NCI-H524 (cell line): ENCODE measurements around the gene CA7.
"Not testable (repeated sequence)": the region's sequence is repeated elsewhere in the genome, so short reads cannot be mapped to it uniquely, and the experiment has no call there.

Experiments
- DNase-seq, 2 experiments: peaks; one replicate each; lab custom pipeline; 2025; lab: John Stamatoyannopoulos, UW

CA7 gene

GRCh38 chr16:66846831-66847230 lies 2.6 kb downstream of the CA7 start:
- no peak for DNase-seq

GRCh38 chr16:66847533-66848067 lies 3.4 kb downstream of the CA7 start:
- no peak for DNase-seq

- DNase-seq = no peak
Observed at GRCh38 chr16:66848172-66848571, 4.0 kb downstream of the CA7 start.

- no peak for DNase-seq
Observed at GRCh38 chr16:66849021-66849420, 4.8 kb downstream of the CA7 start.

- DNase-seq = no peak
Observed at GRCh38 chr16:66849549-66849948, 5.3 kb downstream of the CA7 start.

- no peak for DNase-seq
Observed at GRCh38 chr16:66850115-66850815, 6.1 kb downstream of the CA7 start.

- no peak for DNase-seq
Observed at GRCh38 chr16:66851166-66851964, 7.2 kb downstream of the CA7 start.

GRCh38 chr16:66853261-66854139 lies 9.3 kb downstream of the CA7 start:
- DNase-seq = no peak

- DNase-seq = no peak
Observed at GRCh38 chr16:66856184-66856730, 12.0 kb downstream of the CA7 start.

- no peak for DNase-seq
Observed at GRCh38 chr16:66856801-66857200, 12.6 kb downstream of the CA7 start.

- DNase-seq = no peak
Observed at GRCh38 chr16:66857437-66857836, 13.2 kb downstream of the CA7 start.

- DNase-seq = no peak
Observed at GRCh38 chr16:66858740-66859396, 14.7 kb downstream of the CA7 start.

- DNase-seq = peak; percentile 47 to 80
Observed at GRCh38 chr16:66859397-66860068, 15.3 kb downstream of the CA7 start.

GRCh38 chr16:66862023-66862520 lies 17.9 kb downstream of the CA7 start:
- DNase-seq = no peak

GRCh38 chr16:66863707-66864106 lies 19.5 kb downstream of the CA7 start:
- DNase-seq = no peak

- DNase-seq = no peak
Observed at GRCh38 chr16:66869424-66869823, 25.2 kb downstream of the CA7 start.

- not testable (repeated sequence) for DNase-seq
Observed at GRCh38 chr16:66871363-66871762, 27.1 kb downstream of the CA7 start.

GRCh38 chr16:66871840-66872239 lies 27.6 kb downstream of the CA7 start:
- no peak for DNase-seq

- DNase-seq = no peak
Observed at GRCh38 chr16:66872559-66872942, 28.3 kb downstream of the CA7 start.

- peak; percentile 27 to 85 for DNase-seq
Observed at GRCh38 chr16:66872943-66873684, 28.9 kb downstream of the CA7 start.
